GM12891 (cell line): Measurements from ENCODE around the gene SKI.

Source experiments
- POLR2A ChIP-seq: IDR thresholded peaks from 2 replicates; pipeline ENCODE4 v1.6.1; 2011; ENCODE audit warnings: low read depth, low read length, control low read depth
- POLR2AphosphoS5 ChIP-seq: IDR thresholded peaks from 2 replicates; pipeline ENCODE4 v1.6.1; 2011; ENCODE audit warnings: low read depth, low read length, control low read depth
- SPI1 ChIP-seq: IDR thresholded peaks from 2 replicates; pipeline ENCODE4 v1.6.1; 2011; ENCODE audit warnings: low read depth, low read length, control low read depth
- TAF1 ChIP-seq: IDR thresholded peaks from 2 replicates; pipeline ENCODE4 v1.6.1; 2011; ENCODE audit warnings: low read depth, low read length, control low read depth

GRCh38 chr1:2328676-2329455, 100.7 kb downstream of the SKI start:
- no peak for TF ChIP-seq SPI1
- TF ChIP-seq POLR2AphosphoS5, result no peak
- TF ChIP-seq POLR2A, result no peak
- TF ChIP-seq TAF1, result no peak
